ENCODE measurements around the gene VIPAS39.

The VIPAS39 gene

DNA sequence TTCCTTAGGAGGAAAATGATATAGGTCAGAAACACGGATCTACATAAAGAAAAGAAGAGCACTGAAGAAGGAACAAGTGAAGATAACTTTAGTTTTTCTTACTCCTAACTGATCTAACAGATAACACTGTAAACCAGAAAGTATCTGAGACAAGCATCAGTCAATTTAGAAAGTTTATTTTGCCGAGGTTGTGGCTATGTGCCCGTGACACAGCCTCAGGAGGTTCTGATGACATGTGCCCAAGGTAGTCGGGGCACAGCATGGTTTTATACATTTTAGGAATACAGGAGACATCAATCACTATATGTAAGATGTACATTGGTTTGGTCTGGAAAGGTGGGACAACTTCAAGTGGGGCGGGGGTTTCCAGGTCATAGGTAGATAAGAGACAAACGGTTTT, 57.2 kb downstream of the VIPAS39 start:
- DNase-seq: no peak

DNA sequence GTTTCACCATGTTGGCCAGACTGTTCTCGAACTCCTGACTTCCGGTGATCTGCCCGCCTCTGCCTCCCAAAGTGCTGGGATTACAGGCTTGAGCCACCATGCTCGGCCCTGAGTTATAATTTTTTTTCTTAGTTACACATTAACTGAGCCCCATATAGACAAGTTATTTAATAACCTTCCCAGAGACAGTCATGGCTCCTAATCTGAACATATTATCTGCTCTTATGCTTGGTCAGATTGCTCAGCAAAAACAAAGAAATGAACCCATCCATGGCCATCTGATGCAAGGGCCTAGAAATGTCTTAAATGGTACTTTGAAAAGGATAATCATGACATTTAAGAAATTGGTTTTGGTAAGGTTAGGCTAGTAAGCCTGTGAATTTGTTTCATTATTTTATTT, 67.2 kb downstream of the VIPAS39 start:
- DNase-seq: no peak

DNA sequence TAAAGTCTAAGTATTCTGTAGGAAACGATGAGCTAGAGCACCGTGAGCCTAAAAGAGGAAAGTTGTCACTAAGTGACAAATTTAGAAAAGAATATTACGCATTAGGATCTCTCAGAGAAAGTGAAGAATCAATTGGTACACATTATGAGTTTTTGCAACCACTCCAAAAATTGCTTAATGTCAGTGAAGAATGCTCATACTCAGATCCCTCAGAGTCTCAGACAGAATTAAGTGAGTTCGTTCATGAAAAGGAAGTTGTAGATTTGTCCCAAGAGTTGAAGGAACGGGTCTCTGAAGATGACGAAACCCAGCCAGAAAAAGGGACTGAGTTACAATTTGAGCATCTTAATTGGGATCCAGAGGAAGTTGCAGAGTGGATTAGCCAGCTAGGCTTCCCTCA, 78.7 kb downstream of the VIPAS39 start:
- no peak for DNase-seq

DNA sequence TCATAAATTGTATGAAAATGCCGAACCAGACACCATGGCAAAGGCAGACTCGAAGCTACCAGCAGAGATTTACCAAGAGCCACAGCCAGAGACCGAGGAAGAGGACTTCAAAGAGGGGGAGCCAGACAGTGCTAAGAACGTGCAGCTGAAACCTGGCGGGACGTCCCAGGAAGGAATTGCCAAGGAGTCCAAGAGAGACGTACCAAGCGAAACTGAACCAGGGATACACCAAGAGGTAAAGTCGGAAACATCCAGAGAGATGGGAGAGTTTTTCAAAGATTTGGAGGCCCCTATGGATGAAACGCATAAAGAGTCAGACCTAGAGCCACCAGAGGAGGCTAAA, 79.9 kb downstream of the VIPAS39 start:
- no peak for DNase-seq

DNA sequence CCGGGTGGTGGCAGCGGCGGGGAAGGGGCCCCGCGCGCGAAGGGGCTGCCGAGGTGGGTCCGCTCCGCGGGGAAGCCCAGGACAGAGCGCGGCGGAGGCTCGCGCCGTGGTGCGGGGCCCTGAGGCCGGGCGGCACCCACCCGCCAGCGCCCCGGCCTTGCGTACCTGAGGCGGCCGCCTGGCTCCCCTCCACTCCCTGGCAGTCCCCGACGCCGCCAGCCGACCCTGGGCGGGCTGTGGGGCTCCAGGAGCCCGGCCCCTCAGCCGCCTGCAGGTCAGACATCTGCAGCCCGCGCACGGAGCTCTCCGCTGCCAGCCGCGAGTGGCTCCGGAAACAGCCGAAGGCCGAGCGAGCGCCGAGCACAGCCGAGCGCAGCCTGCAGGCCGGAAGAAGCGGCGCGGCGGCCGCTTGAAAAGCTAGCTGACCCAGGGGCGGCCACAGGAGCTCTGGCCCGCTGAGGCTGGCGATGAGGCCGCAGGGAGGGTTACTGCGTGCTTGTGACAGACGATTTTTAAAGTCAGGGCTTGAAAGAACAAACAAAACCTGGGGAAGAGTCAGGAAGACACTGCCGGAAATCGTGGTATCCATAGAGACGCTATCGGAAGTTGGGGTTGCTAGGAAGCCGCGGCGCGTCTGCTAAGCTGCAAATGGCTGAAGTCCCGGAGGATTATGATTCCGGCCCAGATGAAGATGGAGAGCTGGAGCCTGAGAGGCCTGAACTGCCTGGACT, 80.5 kb downstream of the VIPAS39 start, which contains the start of the genes SAMD15 and TMED8:
SAMD15 (plus strand) TSS at position 609 of the 731 bp plus-strand sequence; CDS start at position 649, 40 bp downstream.
TMED8 (minus strand) TSS at position 324 of the 731 bp plus-strand sequence; CDS start at position 283, 41 bp downstream.
- DNase-seq: peak; percentile 89

Data from activated CD4-positive, alpha-beta T cell treated with anti-CD3 and anti-CD28 coated beads, Interleukin-2, Interleukin-6, amounts not matched to agents 100 ng/mL and 50 ng/mL, durations not matched to agents 16 hours and 8 hours (primary cell).